Mesenchymal stem cell (in vitro differentiated cells and primary cell): ENCODE measurements around the gene AP4M1.

Source experiments
- DNase-seq: peaks from one replicate; pipeline ENCODE4 v3.0.0-alpha.2; 2013
- H2AFZ ChIP-seq: one replicate; pipeline ENCODE4 v1.6.1; 2013; ENCODE audit warnings: low read depth, mild to moderate bottlenecking, control low read depth, inconsistent platforms, low read length, moderate library complexity
- H2AK5ac ChIP-seq: 2 replicates; pipeline ENCODE4 v1.6.1; 2013; ENCODE audit warnings: low read length, moderate library complexity, mild to moderate bottlenecking, inconsistent platforms; ENCODE audit not compliant: severe bottlenecking
- H2BK120ac ChIP-seq: one replicate; pipeline ENCODE4 v1.6.1; 2013; ENCODE audit warnings: low read depth, mild to moderate bottlenecking, inconsistent platforms, low read length, moderate library complexity
- H2BK12ac ChIP-seq, 2 experiments: one replicate each; pipeline ENCODE4 v1.6.1; 2013; ENCODE audit warnings: inconsistent platforms in 2 of 2, low read length in 2 of 2, mild to moderate bottlenecking in 2 of 2, moderate library complexity in 2 of 2, control low read depth in 1 of 2
- H2BK15ac ChIP-seq: one replicate; pipeline ENCODE4 v1.6.1; 2013; ENCODE audit warnings: mild to moderate bottlenecking, low read depth, inconsistent platforms; ENCODE audit not compliant: poor library complexity, severe bottlenecking
- H2BK5ac ChIP-seq: 2 replicates; pipeline ENCODE4 v1.6.1; 2013; ENCODE audit warnings: low read depth, mild to moderate bottlenecking, low read length, control low read depth, inconsistent platforms; ENCODE audit not compliant: poor library complexity, severe bottlenecking
- H3K14ac ChIP-seq, 2 experiments: one replicate each; pipeline ENCODE4 v1.6.1; 2013; ENCODE audit warnings: inconsistent platforms in 2 of 2, low read length in 2 of 2, control low read depth in 1 of 2, mild to moderate bottlenecking in 1 of 2, moderate library complexity in 1 of 2
- H3K18ac ChIP-seq, 2 experiments: one replicate each; pipeline ENCODE4 v1.6.1; 2013; ENCODE audit warnings: inconsistent platforms in 2 of 2, low read length in 2 of 2, control low read depth in 1 of 2, low read depth in 1 of 2, mild to moderate bottlenecking in 1 of 2
- H3K23ac ChIP-seq, 2 experiments: one replicate each; pipeline ENCODE4 v1.6.1; 2013; ENCODE audit warnings: inconsistent platforms in 2 of 2, low read length in 2 of 2, mild to moderate bottlenecking in 2 of 2, moderate library complexity in 2 of 2, control low read depth in 1 of 2
- H3K27ac ChIP-seq: 2 replicates; pipeline ENCODE4 v1.5.1; 2013; ENCODE audit warnings: mild to moderate bottlenecking, moderate library complexity, low read length, control low read depth, inconsistent platforms; ENCODE audit not compliant: poor library complexity, severe bottlenecking
- H3K27me3 ChIP-seq, 2 experiments: 2 replicates each; pipeline versions ENCODE4 v1.6.1 to v1.7.0; 2013; ENCODE audit warnings: low read length in 2 of 2, mild to moderate bottlenecking in 2 of 2, moderate library complexity in 2 of 2, control low read depth in 1 of 2, inconsistent platforms in 1 of 2; ENCODE audit not compliant: control insufficient read depth in 1 of 2, insufficient read depth in 1 of 2
- H3K36me3 ChIP-seq, 2 experiments: 2 replicates each; pipeline versions ENCODE4 v1.6.1 to v1.7.0; 2013; ENCODE audit warnings: low read length in 2 of 2, control low read depth in 1 of 2, inconsistent platforms in 1 of 2, low read depth in 1 of 2, mild to moderate bottlenecking in 1 of 2; ENCODE audit not compliant: insufficient read depth in 2 of 2, control insufficient read depth in 1 of 2
- H3K4ac ChIP-seq, 2 experiments: one replicate each; pipeline ENCODE4 v1.6.1; 2013; ENCODE audit warnings: inconsistent platforms in 2 of 2, low read length in 2 of 2, mild to moderate bottlenecking in 2 of 2, moderate library complexity in 2 of 2, control low read depth in 1 of 2, low read depth in 1 of 2
- H3K4me1 ChIP-seq: 2 replicates; pipeline ENCODE4 v1.6.1; 2013; ENCODE audit warnings: low read depth, low read length, control low read depth; ENCODE audit not compliant: control insufficient read depth, insufficient read depth
- H3K4me2 ChIP-seq: 2 replicates; pipeline ENCODE4 v1.6.1; 2013; ENCODE audit warnings: low read length, mild to moderate bottlenecking, inconsistent platforms; ENCODE audit not compliant: poor library complexity, severe bottlenecking
- H3K4me3 ChIP-seq, 2 experiments: 2 replicates each; pipeline versions ENCODE4 v1.5.1 to v1.7.0; 2013; ENCODE audit warnings: low read length in 2 of 2, mild to moderate bottlenecking in 2 of 2, control low read depth in 1 of 2, low read depth in 1 of 2; ENCODE audit not compliant: insufficient read depth in 1 of 2
- H3K79me1 ChIP-seq: replicated peaks from 2 replicates; pipeline ENCODE4 v1.6.1; 2013; ENCODE audit warnings: mild to moderate bottlenecking, control low read depth, low read length, inconsistent platforms; ENCODE audit not compliant: poor library complexity, severe bottlenecking
- H3K9ac ChIP-seq: 2 replicates; pipeline ENCODE4 v1.7.0; 2013; ENCODE audit warnings: mild to moderate bottlenecking, low read length, moderate library complexity
- H3K9me3 ChIP-seq: 2 replicates; pipeline ENCODE4 v1.7.0; 2013; ENCODE audit warnings: mild to moderate bottlenecking, low read length; ENCODE audit not compliant: control insufficient read depth
- H4K8ac ChIP-seq: one replicate; pipeline ENCODE4 v1.6.1; 2013; ENCODE audit warnings: inconsistent platforms, mild to moderate bottlenecking, low read length, moderate library complexity
- H4K91ac ChIP-seq: one replicate; pipeline ENCODE4 v1.6.1; 2013; ENCODE audit warnings: mild to moderate bottlenecking, low read length, inconsistent platforms
- WGBS: methylation state at CpG from one replicate; pipeline ENCODE4 v1.1.7; 2013; ENCODE audit warnings: mixed read lengths; 5-methylcytosine and 5-hydroxymethylcytosine counted together

The AP4M1 gene

DNA sequence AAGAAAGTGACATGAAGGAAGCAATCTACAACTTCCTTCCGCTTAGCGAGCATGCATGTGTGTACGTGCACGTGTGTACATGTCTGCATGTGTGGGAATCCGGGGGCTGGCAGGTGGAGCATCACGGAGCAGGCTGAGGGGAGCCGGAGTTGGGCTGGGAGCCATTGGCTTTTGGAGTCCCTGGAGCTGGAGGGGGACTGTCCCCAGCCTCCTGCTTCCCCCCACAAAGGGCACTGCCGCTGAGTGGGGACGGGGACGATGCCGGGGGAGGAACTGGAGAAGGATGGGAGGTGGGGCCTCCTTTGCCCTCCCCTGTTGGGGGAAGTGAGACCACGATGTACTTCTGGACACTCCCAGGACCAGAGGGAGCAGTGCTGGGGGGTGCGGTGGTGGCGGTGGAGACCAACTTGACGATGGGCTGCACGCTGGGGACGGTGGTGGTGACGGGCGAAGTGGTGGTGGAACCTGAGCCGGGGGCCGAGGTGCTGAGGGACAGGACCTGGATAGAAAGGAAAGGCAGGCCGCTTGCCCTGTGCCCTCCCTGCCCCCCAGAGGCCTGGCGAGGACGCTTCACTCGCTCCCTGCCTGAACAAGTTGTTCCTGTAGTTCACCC is 5.8 kb downstream of the AP4M1 start:
- H2BK12ac ChIP-seq, result peak overlapping the region in 1 of 2 experiments; percentile 23
- H3K36me3 ChIP-seq, result peaks cover 78 to 83% of the 10 kb centered on the region in 2 experiments
- H3K4me2 ChIP-seq, result no peak overlapping the region
- H3K4me1 ChIP-seq, result peaks cover 8% of the 10 kb centered on the region
- H3K9ac ChIP-seq, result no peak overlapping the region
- peak overlapping the region; percentile 43 for H4K91ac ChIP-seq
- no peak overlapping the region for H2BK120ac ChIP-seq
- DNase-seq, result no peak
- H2BK15ac ChIP-seq, result peak overlapping the region; percentile 44
- no peak overlapping the region for H3K18ac ChIP-seq
- peaks cover 12% of the 10 kb centered on the region for H3K79me1 ChIP-seq
- H3K9me3 ChIP-seq, result no peaks in the 10 kb centered on the region
- H2AFZ ChIP-seq, result no peak overlapping the region
- no peak overlapping the region for H3K4ac ChIP-seq
- H3K27ac ChIP-seq, result no peak overlapping the region
- H2AK5ac ChIP-seq, result no peak overlapping the region
- no peak overlapping the region for H3K14ac ChIP-seq
- no peak overlapping the region for H3K23ac ChIP-seq
- WGBS, result 95% methylated on average over 25 of the region's 25 CpGs
- H2BK5ac ChIP-seq, result no peak overlapping the region
- H3K4me3 ChIP-seq, result no peak overlapping the region
- no peaks in the 10 kb centered on the region for H3K27me3 ChIP-seq
- H4K8ac ChIP-seq, result peak overlapping the region; percentile 45

DNA sequence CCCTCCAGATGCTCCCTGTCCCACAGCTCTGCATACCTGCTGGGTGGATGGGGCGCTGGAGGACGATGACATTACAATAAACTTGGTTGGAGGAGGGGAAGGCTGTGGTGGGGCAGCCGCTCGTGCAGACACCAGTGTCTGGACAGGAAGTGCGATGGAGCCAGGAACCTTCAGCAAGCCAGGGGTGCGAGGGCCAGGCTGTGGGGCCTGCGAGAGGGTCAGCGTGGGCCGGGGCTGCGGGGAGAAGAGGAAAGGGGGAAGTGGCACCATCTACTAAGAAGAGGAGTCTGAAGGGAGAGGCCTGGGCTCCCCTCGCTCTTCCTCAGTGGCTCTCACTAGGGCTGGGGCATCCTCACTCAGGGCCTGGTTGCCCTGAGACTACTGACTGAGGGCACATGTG is 6.4 kb downstream of the AP4M1 start:
- H2BK5ac ChIP-seq, result no peak overlapping the region
- peaks cover 12% of the 10 kb centered on the region for H3K79me1 ChIP-seq
- H2BK15ac ChIP-seq, result no peak overlapping the region
- H4K91ac ChIP-seq, result no peak overlapping the region
- H3K4me2 ChIP-seq, result no peak overlapping the region
- no peak overlapping the region for H2BK120ac ChIP-seq
- H3K27ac ChIP-seq, result no peak overlapping the region
- H3K23ac ChIP-seq, result no peak overlapping the region
- no peak overlapping the region for H3K9ac ChIP-seq
- WGBS, result 70% methylated on average over 11 of the region's 11 CpGs
- H3K4ac ChIP-seq, result no peak overlapping the region
- no peak overlapping the region for H3K14ac ChIP-seq
- H4K8ac ChIP-seq, result peak overlapping the region; percentile 22
- H3K27me3 ChIP-seq, result no peaks in the 10 kb centered on the region
- no peak for DNase-seq
- H2BK12ac ChIP-seq, result peak overlapping the region in 1 of 2 experiments; percentile 21
- no peak overlapping the region for H2AFZ ChIP-seq
- peaks cover 2% of the 10 kb centered on the region for H3K4me1 ChIP-seq
- no peaks in the 10 kb centered on the region for H3K9me3 ChIP-seq
- peaks cover 83 to 88% of the 10 kb centered on the region in 2 experiments for H3K36me3 ChIP-seq
- no peak overlapping the region for H3K4me3 ChIP-seq
- H3K18ac ChIP-seq, result peak overlapping the region in 1 of 2 experiments; percentile 43
- no peak overlapping the region for H2AK5ac ChIP-seq

- DNase-seq, result no peak
- Histone ChIP-seq H3K79me1 (peaks cover 17% of the 10 kb centered on the region), H2BK12ac (no peak overlapping the region), H3K9me3 (no peaks in the 10 kb centered on the region), H4K91ac (no peak overlapping the region), H3K4me3 (no peak overlapping the region), H2BK120ac (no peak overlapping the region), H4K8ac (no peak overlapping the region), H3K27me3 (no peaks in the 10 kb centered on the region), H2AFZ (no peak overlapping the region), H2AK5ac (no peak overlapping the region), H3K4me1 (no peaks in the 10 kb centered on the region), H3K36me3 (peaks cover 88 to 89% of the 10 kb centered on the region in 2 experiments), H3K4me2 (no peak overlapping the region), H3K23ac (no peak overlapping the region), H3K14ac (no peak overlapping the region), H3K27ac (no peak overlapping the region), H3K4ac (no peak overlapping the region), H3K9ac (no peak overlapping the region), H2BK15ac (no peak overlapping the region), H3K18ac (no peak overlapping the region), H2BK5ac (no peak overlapping the region)
- 91% methylated on average over 12 of the region's 12 CpGs for WGBS
These were observed 8.2 kb downstream of the AP4M1 start for GRCh38 chr7:100109521-100110163.

DNA sequence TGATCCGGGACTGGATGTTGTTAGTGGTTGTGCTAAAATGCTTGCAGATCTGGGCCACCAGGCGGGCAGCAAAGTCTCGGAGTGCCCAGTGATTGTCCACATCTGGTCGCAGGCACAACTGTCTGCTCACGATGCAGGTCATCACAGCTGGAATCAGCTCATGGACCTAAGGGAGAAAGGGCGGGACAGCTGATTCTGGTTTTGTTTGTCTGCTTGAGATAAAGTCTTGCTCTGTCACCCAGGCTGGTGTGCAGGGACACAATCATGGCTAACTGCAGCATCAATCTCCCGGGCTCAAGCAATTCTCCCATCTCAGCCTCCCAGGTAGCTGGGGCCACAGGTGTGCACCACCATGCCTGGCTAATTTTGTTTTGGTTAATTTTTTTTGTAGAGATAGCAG is 9.7 kb downstream of the AP4M1 start:
- WGBS, result 96% methylated on average over 7 of the region's 7 CpGs
- DNase-seq, result no peak

More for the DNA sequence above, 9.7 kb downstream of the AP4M1 start:
- Histone ChIP-seq H3K36me3 (peaks cover 73 to 76% of the 10 kb centered on the region in 2 experiments), H3K14ac (no peak overlapping the region), H2BK15ac (no peak overlapping the region), H3K9ac (no peak overlapping the region), H3K4me1 (no peaks in the 10 kb centered on the region), H2AK5ac (no peak overlapping the region), H3K27me3 (no peaks in the 10 kb centered on the region), H3K79me1 (peaks cover 22% of the 10 kb centered on the region), H3K4me2 (no peak overlapping the region), H2BK5ac (no peak overlapping the region), H3K9me3 (no peaks in the 10 kb centered on the region), H2BK12ac (no peak overlapping the region), H4K8ac (no peak overlapping the region), H2BK120ac (no peak overlapping the region), H4K91ac (no peak overlapping the region), H3K4me3 (no peak overlapping the region), H3K27ac (no peak overlapping the region), H3K23ac (peak overlapping the region in 1 of 2 experiments; percentile 28), H2AFZ (no peak overlapping the region), H3K4ac (no peak overlapping the region), H3K18ac (no peak overlapping the region)
